ENCODE measurements around the gene TPX2.

The TPX2 gene, protein sequence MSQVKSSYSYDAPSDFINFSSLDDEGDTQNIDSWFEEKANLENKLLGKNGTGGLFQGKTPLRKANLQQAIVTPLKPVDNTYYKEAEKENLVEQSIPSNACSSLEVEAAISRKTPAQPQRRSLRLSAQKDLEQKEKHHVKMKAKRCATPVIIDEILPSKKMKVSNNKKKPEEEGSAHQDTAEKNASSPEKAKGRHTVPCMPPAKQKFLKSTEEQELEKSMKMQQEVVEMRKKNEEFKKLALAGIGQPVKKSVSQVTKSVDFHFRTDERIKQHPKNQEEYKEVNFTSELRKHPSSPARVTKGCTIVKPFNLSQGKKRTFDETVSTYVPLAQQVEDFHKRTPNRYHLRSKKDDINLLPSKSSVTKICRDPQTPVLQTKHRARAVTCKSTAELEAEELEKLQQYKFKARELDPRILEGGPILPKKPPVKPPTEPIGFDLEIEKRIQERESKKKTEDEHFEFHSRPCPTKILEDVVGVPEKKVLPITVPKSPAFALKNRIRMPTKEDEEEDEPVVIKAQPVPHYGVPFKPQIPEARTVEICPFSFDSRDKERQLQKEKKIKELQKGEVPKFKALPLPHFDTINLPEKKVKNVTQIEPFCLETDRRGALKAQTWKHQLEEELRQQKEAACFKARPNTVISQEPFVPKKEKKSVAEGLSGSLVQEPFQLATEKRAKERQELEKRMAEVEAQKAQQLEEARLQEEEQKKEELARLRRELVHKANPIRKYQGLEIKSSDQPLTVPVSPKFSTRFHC

DNA sequence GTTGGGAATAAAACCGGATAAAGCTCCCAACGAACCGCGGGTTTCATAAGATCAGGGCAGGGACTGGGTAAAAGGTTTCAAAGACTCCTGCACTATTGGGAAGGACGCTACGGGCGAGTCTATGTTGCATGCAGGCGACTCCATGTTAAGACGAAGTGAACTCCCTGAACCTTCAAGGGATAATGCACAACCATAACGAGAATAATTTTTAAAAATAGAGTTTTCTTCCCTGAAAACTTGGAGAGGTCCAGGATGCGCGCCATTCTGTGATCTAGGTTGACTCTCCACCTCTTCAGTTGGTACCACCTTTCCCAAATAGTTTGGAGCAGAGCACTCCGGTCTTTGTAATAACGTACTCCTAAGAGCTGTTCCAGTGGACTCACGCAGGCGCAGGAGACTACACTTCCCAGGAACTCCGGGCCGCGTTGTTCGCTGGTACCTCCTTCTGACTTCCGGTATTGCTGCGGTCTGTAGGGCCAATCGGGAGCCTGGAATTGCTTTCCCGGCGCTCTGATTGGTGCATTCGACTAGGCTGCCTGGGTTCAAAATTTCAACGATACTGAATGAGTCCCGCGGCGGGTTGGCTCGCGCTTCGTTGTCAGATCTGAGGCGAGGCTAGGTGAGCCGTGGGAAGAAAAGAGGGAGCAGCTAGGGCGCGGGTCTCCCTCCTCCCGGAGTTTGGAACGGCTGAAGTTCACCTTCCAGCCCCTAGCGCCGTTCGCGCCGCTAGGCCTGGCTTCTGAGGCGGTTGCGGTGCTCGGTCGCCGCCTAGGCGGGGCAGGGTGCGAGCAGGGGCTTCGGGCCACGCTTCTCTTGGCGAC is at the start of gene TPX2:
Gene TPX2, plus strand, starts transcription at position 562 of the 821 bp plus-strand sequence. CDS start 18,187 bp downstream, outside the sequence.
- DNase-seq (ENCODE audit: low spot score), result peak; percentile 94

GRCh38 chr20:31690124-31690666 is 48.9 kb upstream of the TPX2 start:
- no peak for DNase-seq (ENCODE audit: low spot score)
- TF ChIP-seq, protein P1, sequence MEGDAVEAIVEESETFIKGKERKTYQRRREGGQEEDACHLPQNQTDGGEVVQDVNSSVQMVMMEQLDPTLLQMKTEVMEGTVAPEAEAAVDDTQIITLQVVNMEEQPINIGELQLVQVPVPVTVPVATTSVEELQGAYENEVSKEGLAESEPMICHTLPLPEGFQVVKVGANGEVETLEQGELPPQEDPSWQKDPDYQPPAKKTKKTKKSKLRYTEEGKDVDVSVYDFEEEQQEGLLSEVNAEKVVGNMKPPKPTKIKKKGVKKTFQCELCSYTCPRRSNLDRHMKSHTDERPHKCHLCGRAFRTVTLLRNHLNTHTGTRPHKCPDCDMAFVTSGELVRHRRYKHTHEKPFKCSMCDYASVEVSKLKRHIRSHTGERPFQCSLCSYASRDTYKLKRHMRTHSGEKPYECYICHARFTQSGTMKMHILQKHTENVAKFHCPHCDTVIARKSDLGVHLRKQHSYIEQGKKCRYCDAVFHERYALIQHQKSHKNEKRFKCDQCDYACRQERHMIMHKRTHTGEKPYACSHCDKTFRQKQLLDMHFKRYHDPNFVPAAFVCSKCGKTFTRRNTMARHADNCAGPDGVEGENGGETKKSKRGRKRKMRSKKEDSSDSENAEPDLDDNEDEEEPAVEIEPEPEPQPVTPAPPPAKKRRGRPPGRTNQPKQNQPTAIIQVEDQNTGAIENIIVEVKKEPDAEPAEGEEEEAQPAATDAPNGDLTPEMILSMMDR (IDR thresholded peaks at IDR 0.05; ENCODE audit: extremely low read depth, missing control alignments), result no peak

More for the DNA sequence above, at the start of gene TPX2:
- TF ChIP-seq, protein P1 (IDR thresholded peaks at IDR 0.05; ENCODE audit: extremely low read depth, missing control alignments), result no peak

DNA sequence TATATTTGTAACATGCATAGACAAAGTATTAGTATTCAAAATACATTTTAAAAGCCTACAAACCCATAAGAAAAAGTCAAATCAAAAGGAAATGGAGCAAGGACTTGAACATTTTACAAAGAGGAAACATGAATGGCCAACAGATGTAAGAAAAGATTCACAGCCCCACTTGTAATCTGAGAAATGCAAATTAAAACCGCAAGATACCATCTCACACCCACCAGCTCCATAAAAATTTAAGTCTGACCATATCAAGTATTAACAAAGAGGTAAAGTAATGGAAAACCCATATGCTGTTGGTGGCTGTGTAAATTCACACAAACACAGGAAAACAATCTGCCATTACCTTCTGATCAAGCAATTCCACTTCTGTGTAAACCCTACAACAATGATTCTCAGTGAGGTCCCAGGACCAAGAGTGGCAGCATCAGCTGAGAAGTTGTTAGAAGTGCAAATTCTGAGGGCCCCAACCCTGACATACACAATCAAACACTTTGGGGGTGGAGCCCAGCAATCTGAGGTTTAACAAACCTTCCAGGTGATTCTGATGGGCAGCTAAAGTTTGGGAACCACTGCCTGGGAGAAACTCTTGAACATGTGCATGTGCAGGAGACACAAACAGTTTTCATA is 47.3 kb upstream of the TPX2 start:
- peak; percentile 42 for DNase-seq (ENCODE audit: low spot score)
- TF ChIP-seq, protein P1 (IDR thresholded peaks at IDR 0.05; ENCODE audit: extremely low read depth, missing control alignments), result no peak

GRCh38 chr20:31693402-31693801 is 45.7 kb upstream of the TPX2 start:
- TF ChIP-seq, protein P1 (IDR thresholded peaks at IDR 0.05; ENCODE audit: extremely low read depth, missing control alignments), result no peak
- DNase-seq (ENCODE audit: low spot score), result no peak

DNA sequence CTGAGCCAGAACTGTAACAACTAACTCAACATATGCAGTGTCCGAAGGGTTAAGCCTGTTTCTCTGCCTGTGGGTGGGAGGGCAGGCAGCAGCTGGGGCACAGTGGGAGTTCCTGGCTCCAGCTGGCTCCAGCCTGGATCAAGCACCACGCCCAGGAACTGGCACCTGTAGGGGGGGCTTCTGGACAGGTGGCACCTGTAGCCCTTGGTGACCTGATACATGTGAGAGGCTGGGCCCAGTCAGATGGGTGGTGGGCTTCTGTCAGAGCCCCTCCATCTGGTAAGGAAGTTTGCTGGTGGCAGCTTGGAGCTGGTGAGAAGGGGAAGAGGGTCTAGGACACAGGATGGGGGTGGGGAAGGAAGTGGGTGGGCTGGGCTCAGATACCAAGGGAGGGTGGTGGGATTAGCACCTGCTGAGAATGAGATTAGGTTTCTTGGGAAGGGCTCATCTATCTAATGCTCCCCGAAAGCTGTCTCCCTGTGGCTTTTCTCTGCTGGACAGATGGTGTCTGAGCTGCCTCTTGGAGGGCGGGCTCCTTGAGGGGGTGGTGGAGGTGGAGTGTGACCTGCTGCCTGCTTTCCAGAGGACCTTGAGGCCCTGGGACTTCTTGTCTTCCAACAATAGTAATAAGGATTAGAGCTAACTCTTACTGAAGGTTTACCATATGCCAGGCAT is 45.0 kb upstream of the TPX2 start:
- no peak for DNase-seq (ENCODE audit: low spot score)
- TF ChIP-seq, protein P1 (IDR thresholded peaks at IDR 0.05; ENCODE audit: extremely low read depth, missing control alignments), result no peak

DNA sequence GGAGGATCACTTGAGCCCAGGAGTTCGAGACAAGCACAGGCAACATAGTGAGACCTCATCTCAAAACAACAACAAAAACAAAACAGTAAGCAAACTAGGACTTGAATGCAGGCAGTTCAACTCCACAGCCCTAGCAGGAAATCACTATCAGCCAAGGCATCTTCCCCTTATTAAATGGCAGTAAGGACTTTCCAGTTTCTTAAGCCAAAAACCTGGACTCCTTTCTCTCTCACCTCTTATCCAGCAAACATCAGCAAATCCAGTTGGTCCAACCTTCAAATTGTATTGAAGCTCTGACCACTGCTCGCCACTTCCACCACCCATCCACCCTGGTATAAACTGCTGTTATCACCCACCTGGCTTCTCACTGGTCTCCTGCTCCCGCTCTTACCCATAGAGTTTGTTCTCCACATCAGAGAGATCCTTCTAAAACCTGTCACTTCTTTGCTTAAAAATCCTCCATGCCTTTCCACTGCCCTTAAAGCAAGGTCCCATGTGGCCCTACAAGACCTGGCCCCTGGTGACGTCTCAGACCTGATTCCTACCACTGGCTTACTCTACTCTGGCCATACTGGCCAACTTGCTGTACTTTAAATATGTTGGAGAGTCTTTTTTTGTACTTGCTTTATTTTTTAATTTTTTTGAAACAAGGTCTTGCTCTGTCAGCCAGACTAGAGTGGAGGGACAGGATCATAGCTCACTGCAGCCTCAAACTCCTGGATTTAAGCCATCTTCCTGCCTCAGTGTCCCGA is 44.1 kb upstream of the TPX2 start:
- TF ChIP-seq, protein P1 (IDR thresholded peaks at IDR 0.05; ENCODE audit: extremely low read depth, missing control alignments), result no peak
- no peak for DNase-seq (ENCODE audit: low spot score)

Measured in GM20000 (cell line).